Esophagus muscularis mucosa (tissue), 4 donors: ENCODE results near the gene TBCE. TPM values are rescaled to one million over a fixed set of nuclear protein-coding genes. Genes with fewer than 3 reads are reported as not detected.
A peak's percentile ranks its signal among the peaks of the same experiment; 100 is the strongest.

Experiments used
- DNase-seq: peaks from one replicate; pipeline ENCODE4 v3.0.0-alpha.2; 2017; ENCODE audit errors: extremely low spot score
- H3K27ac ChIP-seq, 4 donors: fragments of 200-600 bp; sonication (generic); replicated peaks in 1 of 4; 1 replicate in 3 of 4; 2 replicates in 1 of 4; pipeline ENCODE4 v1.5.1; 2016 to 2019; ENCODE audit warnings: mild to moderate bottlenecking in 1 of 4
- H3K27me3 ChIP-seq, 4 donors: fragments of 200-600 bp; sonication (generic); one replicate each; pipeline versions ENCODE4 v1.5.1 to v1.6.0; 2016 to 2019
- H3K36me3 ChIP-seq, 4 donors: fragments of 200-600 bp; sonication (generic); one replicate each; pipeline ENCODE4 v1.5.1; 2016 to 2019
- H3K4me1 ChIP-seq, 4 donors: fragments of 200-600 bp; sonication (generic); one replicate each; pipeline ENCODE4 v1.5.1; 2016 to 2019
- H3K4me3 ChIP-seq, 4 donors: fragments of 200-600 bp; sonication (generic); 1 replicate in 2 of 4; 2 replicates in 2 of 4; pipeline ENCODE4 v1.5.1; 2016 to 2019; ENCODE audit warnings: mild to moderate bottlenecking in 4 of 4, moderate library complexity in 1 of 4
- H3K9me3 ChIP-seq, 4 donors: fragments of 200-600 bp; sonication (generic); 1 replicate in 3 of 4; 2 replicates in 1 of 4; pipeline ENCODE4 v1.5.1; 2016 to 2019
- CTCF ChIP-seq, 3 experiments: fragments of 200-600 bp in 2 of 3; fragments of 450-650 bp in 1 of 3; sonication (generic) in 2 of 3; IDR thresholded peaks; one replicate each; pipeline ENCODE4 v1.5.1; 2017 to 2019; ENCODE audit warnings: antibody characterized with exemption in 3 of 3, mild to moderate bottlenecking in 2 of 3, moderate library complexity in 1 of 3
- EP300 ChIP-seq: sonication (generic); formaldehyde crosslinking; IDR thresholded peaks from one replicate; pipeline ENCODE4 v1.6.1; 2017; ENCODE audit warnings: antibody characterized with exemption
- POLR2A ChIP-seq: fragments of 450-650 bp; IDR thresholded peaks from one replicate; pipeline ENCODE4 v1.6.1; 2017; ENCODE audit warnings: antibody characterized with exemption, moderate library complexity, mild to moderate bottlenecking, low read depth
- POLR2AphosphoS5 ChIP-seq, 2 donors: sonication (generic); formaldehyde crosslinking; IDR thresholded peaks; one replicate each; pipeline ENCODE4 v1.6.1; 2017; ENCODE audit warnings: antibody characterized with exemption in 2 of 2
- WGBS: methylation state at CpG from one replicate; pipeline ENCODE4 v1.1.5; 2018; 5-methylcytosine and 5-hydroxymethylcytosine counted together
- intact Hi-C: fragments of 100-400 bp; cut with DNase I; formaldehyde crosslinking; loops from one replicate; pipeline ENCODE4 v1.15.1; 2023
- total RNA-seq, 4 donors: library from RNA; depleted of rRNA; stranded (reverse); fragments of >200 nt; gene quantifications; one replicate each; pipeline versions ENCODE4 v1.1.0 to v1.2.1, GENCODE V29; 2016

TBCE gene
- total RNA-seq, 4 donors from 2014 or later = 10.6 to 21.6 (median 15.3) TPM

GRCh38 chr1:235325139-235325538, 42.1 kb upstream of the TBCE start:
- no peak for DNase-seq
- Histone ChIP-seq H3K9me3 (no peaks in the 10 kb centered on the region), H3K36me3 (peaks cover 0 to under 1% (median 0%) of the 10 kb centered on the region in 4 donors), H3K27ac (peak overlapping the region in 1 of 4 donors; percentile 98), H3K4me3 (peak overlapping the region in 3 of 4 donors; percentile 13 to 100 (median 92)), H3K4me1 (peaks cover 46 to 74% (median 72%) of the 10 kb centered on the region in 4 donors), H3K27me3 (no peaks in the 10 kb centered on the region)
- 10% methylated on average over 3 of the region's 3 CpGs for WGBS
- intact Hi-C loops = loop anchor here (5.0 to 10.0 kb wide), 4 partner anchors 73 to 200 kb away; partner anchors contain the start of genes B3GALNT2 and TOMM20
- TF ChIP-seq POLR2AphosphoS5 (IDR thresholded peaks at IDR 0.05) (no peak), CTCF (IDR thresholded peaks at IDR 0.05) (no peak), EP300 (no peak), POLR2A (no peak)

GRCh38 chr1:235325854-235326253, 41.4 kb upstream of the TBCE start:
- peaks cover 50 to 75% (median 74%) of the 10 kb centered on the region in 4 donors for H3K4me1 ChIP-seq
- intact Hi-C loops = loop anchor here (5.0 to 10.0 kb wide), 4 partner anchors 74 to 201 kb away; partner anchors contain the start of genes B3GALNT2 and TOMM20
- no peaks in the 10 kb centered on the region for H3K27me3 ChIP-seq
- H3K9me3 ChIP-seq = no peaks in the 10 kb centered on the region
- DNase-seq = no peak
- peak overlapping the region; percentile 73 to 100 (median 86) for H3K4me3 ChIP-seq
- TF ChIP-seq EP300 (no peak), POLR2A (no peak), CTCF (IDR thresholded peaks at IDR 0.05) (no peak), POLR2AphosphoS5 (IDR thresholded peaks at IDR 0.05) (no peak)
- peak overlapping the region in 3 of 4 donors; percentile 90 to 99 (median 98) for H3K27ac ChIP-seq
- WGBS = 29% methylated on average over 2 of the region's 2 CpGs
- no peaks in the 10 kb centered on the region for H3K36me3 ChIP-seq

GRCh38 chr1:235326719-235327558, 40.3 kb upstream of the TBCE start:
- intact Hi-C loops = loop anchor here (5.0 to 10.0 kb wide), 4 partner anchors 75 to 202 kb away; partner anchors contain the start of genes B3GALNT2 and TOMM20
- H3K4me3 ChIP-seq = peak overlapping the region; percentile 73 to 100 (median 86)
- no peak for TF ChIP-seq EP300
- no peak for TF ChIP-seq POLR2A
- TF ChIP-seq CTCF (IDR thresholded peaks at IDR 0.05) = no peak
- TF ChIP-seq POLR2AphosphoS5 (IDR thresholded peaks at IDR 0.05) = no peak
- H3K36me3 ChIP-seq = no peaks in the 10 kb centered on the region
- no peak for DNase-seq
- under 1% methylated on average over 42 of the region's 78 CpGs for WGBS
- peaks cover 53 to 77% (median 75%) of the 10 kb centered on the region in 4 donors for H3K4me1 ChIP-seq
- H3K27ac ChIP-seq = peak overlapping the region; percentile 90 to 99 (median 98)
- H3K27me3 ChIP-seq = no peaks in the 10 kb centered on the region
- H3K9me3 ChIP-seq = no peaks in the 10 kb centered on the region

GRCh38 chr1:235327559-235328270, 39.5 kb upstream of the TBCE start, which contains the start of gene ARID4B:
Gene ARID4B (minus strand): TSS chr1:235328179. CDS start chr1:235326919, 1,260 bp downstream.
- Histone ChIP-seq H3K9me3 (no peaks in the 10 kb centered on the region), H3K4me1 (peaks cover 61 to 77% (median 75%) of the 10 kb centered on the region in 4 donors), H3K36me3 (no peaks in the 10 kb centered on the region), H3K27ac (peak within 1 kb of the TSS; percentile 90 to 99 (median 98)), H3K27me3 (no peaks in the 10 kb centered on the region), H3K4me3 (peak within 1 kb of the TSS; percentile 73 to 100 (median 86))
- no peak for DNase-seq
- peak; percentile 57 to 81 for TF ChIP-seq POLR2AphosphoS5 (IDR thresholded peaks at IDR 0.05)
- peak; percentile 79 for TF ChIP-seq POLR2A
- TF ChIP-seq CTCF (IDR thresholded peaks at IDR 0.05) = no peak
- no peak for TF ChIP-seq EP300
- WGBS = 0% methylated on average over 25 of the region's 58 CpGs
- intact Hi-C loops = loop anchor here (5.0 to 10.0 kb wide), 4 partner anchors 75 to 203 kb away; partner anchors contain the start of genes B3GALNT2 and TOMM20
